Liver (tissue), 3 donors: ENCODE data around the gene ZFP36L2.

Experiments
- CTCF ChIP-seq: fragments of 150-350 bp; IDR thresholded peaks from 2 replicates; pipeline ENCODE4 v1.5.1; 2017; ENCODE audit warnings: improper control_type of control experiment, low read depth, low read length; ENCODE audit not compliant: missing input control
- FOXA1 ChIP-seq: IDR thresholded peaks from 2 replicates; pipeline ENCODE4 v1.6.1; 2016; ENCODE audit warnings: antibody characterized with exemption
- FOXA2 ChIP-seq: IDR thresholded peaks from 2 replicates; pipeline ENCODE4 v1.6.1; 2016; ENCODE audit warnings: antibody characterized with exemption
- GABPA ChIP-seq, 2 donors: IDR thresholded peaks in 1 of 2; conservative IDR thresholded peaks in 1 of 2; 2 replicates each; pipeline ENCODE4 v1.6.1; 2016; ENCODE audit warnings: antibody characterized with exemption in 2 of 2, mild to moderate bottlenecking in 1 of 2, moderate library complexity in 1 of 2
- HNF4A ChIP-seq, 2 donors: conservative IDR thresholded peaks; 2 replicates each; pipeline ENCODE4 v1.6.1; 2016; ENCODE audit warnings: antibody characterized with exemption in 2 of 2, mild to moderate bottlenecking in 2 of 2
- JUND ChIP-seq, 2 donors: IDR thresholded peaks; 2 replicates each; pipeline ENCODE4 v1.6.1; 2016; ENCODE audit warnings: antibody characterized with exemption in 2 of 2
- RAD21 ChIP-seq, 2 donors: IDR thresholded peaks; 2 replicates each; pipeline ENCODE4 v1.6.1; 2016; ENCODE audit warnings: antibody characterized with exemption in 2 of 2, mild to moderate bottlenecking in 2 of 2
- REST ChIP-seq: IDR thresholded peaks from 2 replicates; pipeline ENCODE4 v1.6.1; 2016; ENCODE audit warnings: antibody characterized with exemption, mild to moderate bottlenecking
- TAF1 ChIP-seq: conservative IDR thresholded peaks from 2 replicates; pipeline ENCODE4 v1.6.1; 2016; ENCODE audit warnings: antibody characterized with exemption, mild to moderate bottlenecking
- donor health status: healthy.
- donor health status: healthy.

GRCh38 chr2:43174368-43174916 is 52.0 kb downstream of the ZFP36L2 start:
- no peak for TF ChIP-seq CTCF
- no peak for TF ChIP-seq TAF1
- peak in 1 of 2 donors; percentile 20 for TF ChIP-seq RAD21 (IDR thresholded peaks at IDR 0.05)
- TF ChIP-seq FOXA1, result no peak
- TF ChIP-seq GABPA (IDR thresholded peaks at IDR 0.05 in 1 of 2, conservative IDR thresholded peaks at IDR 0.05 in 1 of 2), result no peak
- TF ChIP-seq REST, result no peak
- no peak for TF ChIP-seq FOXA2
- no peak for TF ChIP-seq HNF4A (conservative IDR thresholded peaks at IDR 0.05)
- TF ChIP-seq JUND (IDR thresholded peaks at IDR 0.05), result no peak
